IPS DF 6.9 (cell line): Measurements from ENCODE around the gene GTF2H1.

Source experiments
- DNase-seq: peaks from one replicate; pipeline ENCODE4 v3.0.0-alpha.2; 2013; ENCODE audit warnings: low read depth, low spot score
- H3K27ac ChIP-seq: one replicate; pipeline ENCODE4 v1.5.1; 2013; ENCODE audit warnings: low read length, control low read depth
- H3K27me3 ChIP-seq: 2 replicates; pipeline ENCODE4 v1.6.1; 2013; ENCODE audit warnings: mild to moderate bottlenecking, low read length; ENCODE audit not compliant: control insufficient read depth, insufficient read depth
- H3K36me3 ChIP-seq: 2 replicates; pipeline ENCODE4 v1.6.1; 2013; ENCODE audit warnings: low read length; ENCODE audit not compliant: control insufficient read depth, insufficient read depth
- H3K4me1 ChIP-seq: 2 replicates; pipeline ENCODE4 v1.6.1; 2013; ENCODE audit warnings: low read length; ENCODE audit not compliant: control insufficient read depth, insufficient read depth
- H3K4me3 ChIP-seq: 2 replicates; pipeline ENCODE4 v1.5.1; 2013; ENCODE audit warnings: mild to moderate bottlenecking, low read length
- H3K9me3 ChIP-seq: 2 replicates; pipeline ENCODE4 v1.6.1; 2013; ENCODE audit warnings: low read length, inconsistent platforms; ENCODE audit not compliant: control insufficient read depth, insufficient read depth
- WGBS: extraction: QIAGEN DNeasy Blood & Tissue Kit; methylation state at CpG from one replicate; pipeline ENCODE4 v1.1.7; 2013; ENCODE audit warnings: mixed read lengths, missing lambda C conversion rate; ENCODE audit not compliant: insufficient read length, insufficient coverage; 5-methylcytosine and 5-hydroxymethylcytosine counted together

GTF2H1 gene

DNA sequence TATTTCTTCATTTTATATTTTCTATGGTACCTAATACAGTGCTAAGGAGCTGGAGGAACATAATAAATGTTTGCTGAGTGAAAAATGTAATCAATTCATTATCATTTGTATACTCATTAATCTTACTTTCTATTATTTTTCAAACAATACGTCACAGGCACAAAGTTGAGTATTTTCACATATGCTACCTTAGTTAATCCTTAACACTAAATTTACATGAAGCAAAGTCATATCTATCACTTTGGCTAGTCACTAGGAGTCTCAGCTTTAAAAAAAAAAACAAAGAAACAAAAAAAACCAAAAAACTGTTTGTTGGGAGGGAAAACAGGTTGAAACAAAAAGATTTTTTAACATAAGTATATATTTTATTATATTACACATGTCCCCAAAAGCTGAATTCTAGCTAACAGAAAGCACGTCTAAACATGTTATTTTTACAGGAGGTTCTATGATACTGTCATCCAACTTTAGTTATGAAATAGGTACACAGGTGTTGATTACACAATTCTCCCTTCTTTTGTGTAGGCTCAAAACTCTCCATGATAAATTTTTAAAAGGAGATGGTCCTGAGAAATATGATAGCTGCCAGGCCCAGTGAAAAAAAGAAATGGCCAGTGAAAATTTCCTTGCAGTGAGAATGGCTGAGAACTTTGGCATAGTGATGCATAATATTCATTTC, 14.8 kb upstream of the GTF2H1 start:
- no peak for DNase-seq
- peaks cover 6% of the 10 kb centered on the region; the same call in 1 of the 2 replicates for H3K36me3 ChIP-seq

GRCh38 chr11:18308242-18308641, 14.1 kb upstream of the GTF2H1 start:
- WGBS = no CpG with 5 or more reads among the region's 2 CpGs
- no peak overlapping the region for H3K4me3 ChIP-seq
- H3K27ac ChIP-seq = no peak overlapping the region
- no peaks in the 10 kb centered on the region for H3K4me1 ChIP-seq
- no peaks in the 10 kb centered on the region for H3K27me3 ChIP-seq
- DNase-seq = no peak
- H3K36me3 ChIP-seq = peaks cover 6% of the 10 kb centered on the region; the same call in 1 of the 2 replicates
- no peaks in the 10 kb centered on the region for H3K9me3 ChIP-seq

More for the DNA sequence above, 14.8 kb upstream of the GTF2H1 start:
- Histone ChIP-seq H3K4me3 (no peak overlapping the region), H3K4me1 (no peaks in the 10 kb centered on the region), H3K27ac (no peak overlapping the region), H3K27me3 (no peaks in the 10 kb centered on the region), H3K9me3 (no peaks in the 10 kb centered on the region)
- 100% methylated on average over 1 of the region's 2 CpGs for WGBS

- Histone ChIP-seq H3K27me3 (no peaks in the 10 kb centered on the region), H3K27ac (no peak overlapping the region), H3K4me3 (no peak overlapping the region), H3K4me1 (no peaks in the 10 kb centered on the region), H3K36me3 (peaks cover 5% of the 10 kb centered on the region; the same call in 1 of the 2 replicates), H3K9me3 (no peaks in the 10 kb centered on the region)
- DNase-seq = no peak
- WGBS = no CpG with 5 or more reads among the region's 5 CpGs
Measured at GRCh38 chr11:18309691-18310090, 12.7 kb upstream of the GTF2H1 start.

GRCh38 chr11:18310800-18311340, 11.5 kb upstream of the GTF2H1 start:
- Histone ChIP-seq H3K27me3 (no peaks in the 10 kb centered on the region), H3K4me1 (no peaks in the 10 kb centered on the region), H3K27ac (no peak overlapping the region), H3K9me3 (no peaks in the 10 kb centered on the region), H3K36me3 (peaks cover 2% of the 10 kb centered on the region; the same call in 1 of the 2 replicates), H3K4me3 (no peak overlapping the region)
- whole genome bisulfite sequencing = no CpG with 5 or more reads among the region's 6 CpGs
- DNase-seq = no peak

- DNase-seq = no peak
- no peaks in the 10 kb centered on the region for H3K27me3 ChIP-seq
- no peak overlapping the region for H3K4me3 ChIP-seq
- peaks cover 2% of the 10 kb centered on the region; the same call in 1 of the 2 replicates for H3K36me3 ChIP-seq
- no peaks in the 10 kb centered on the region for H3K9me3 ChIP-seq
- no peaks in the 10 kb centered on the region for H3K4me1 ChIP-seq
- no peak overlapping the region for H3K27ac ChIP-seq
- WGBS = no CpG with 5 or more reads among the region's 3 CpGs
Measured at GRCh38 chr11:18312012-18312411, 10.4 kb upstream of the GTF2H1 start.

GRCh38 chr11:18312663-18313420, 9.5 kb upstream of the GTF2H1 start:
- Histone ChIP-seq H3K27me3 (no peaks in the 10 kb centered on the region), H3K36me3 (peaks cover 2% of the 10 kb centered on the region; the same call in 1 of the 2 replicates), H3K4me3 (no peak overlapping the region), H3K9me3 (no peaks in the 10 kb centered on the region), H3K27ac (no peak overlapping the region), H3K4me1 (no peaks in the 10 kb centered on the region)
- no peak for DNase-seq
- no CpG with 5 or more reads among the region's 2 CpGs for WGBS

GRCh38 chr11:18313965-18314763, 8.2 kb upstream of the GTF2H1 start:
- DNase-seq = no peak
- Histone ChIP-seq H3K4me1 (no peaks in the 10 kb centered on the region), H3K27ac (no peak overlapping the region)

GRCh38 chr11:18314784-18315523, 7.4 kb upstream of the GTF2H1 start:
- H3K9me3 ChIP-seq = no peaks in the 10 kb centered on the region
- no peaks in the 10 kb centered on the region for H3K4me1 ChIP-seq
- no peak for DNase-seq
- H3K27ac ChIP-seq = no peak overlapping the region
- no peaks in the 10 kb centered on the region for H3K27me3 ChIP-seq
- no CpG with 5 or more reads among the region's 9 CpGs for WGBS
- no peak overlapping the region for H3K4me3 ChIP-seq
- H3K36me3 ChIP-seq = no peaks in the 10 kb centered on the region

More at GRCh38 chr11:18313965-18314763, 8.2 kb upstream of the GTF2H1 start:
- no peaks in the 10 kb centered on the region for H3K9me3 ChIP-seq
- H3K27me3 ChIP-seq = no peaks in the 10 kb centered on the region
- no CpG with 5 or more reads among the region's 10 CpGs for WGBS
- H3K36me3 ChIP-seq = no peaks in the 10 kb centered on the region
- no peak overlapping the region for H3K4me3 ChIP-seq

DNA sequence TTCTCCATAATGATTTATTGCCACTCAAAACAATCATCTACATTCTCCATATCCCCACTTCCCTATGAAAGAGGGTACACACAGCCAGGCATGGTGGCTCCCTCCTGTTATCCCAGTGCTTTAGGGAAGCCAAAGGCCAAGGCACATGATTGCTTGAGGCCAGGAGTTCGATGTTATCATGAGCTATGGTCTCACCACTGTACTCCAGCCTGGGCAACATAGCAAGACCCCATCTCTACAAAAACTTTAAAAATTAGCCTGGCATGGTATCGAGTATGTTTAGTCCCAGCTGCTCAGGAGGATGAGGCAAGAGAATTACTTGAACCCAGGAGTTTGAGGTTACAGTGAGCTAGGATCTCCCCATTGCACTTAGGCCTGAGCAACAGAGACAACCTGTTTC, 6.5 kb upstream of the GTF2H1 start:
- H3K27me3 ChIP-seq = no peaks in the 10 kb centered on the region
- no CpG with 5 or more reads among the region's 2 CpGs for WGBS

More for the DNA sequence above, 6.5 kb upstream of the GTF2H1 start:
- no peaks in the 10 kb centered on the region for H3K9me3 ChIP-seq
- no peak overlapping the region for H3K4me3 ChIP-seq
- H3K27ac ChIP-seq = no peak overlapping the region
- no peaks in the 10 kb centered on the region for H3K4me1 ChIP-seq
- no peak for DNase-seq
- no peaks in the 10 kb centered on the region for H3K36me3 ChIP-seq
